Neural progenitor cell (in vitro differentiated cells): ENCODE results near the gene GTF2IRD1.

Experiments used
- CTCF ChIP-seq: fragments of 200-600 bp; sonication (generic); IDR thresholded peaks from 2 replicates; pipeline ENCODE4 v1.5.1; 2017; ENCODE audit warnings: antibody characterized with exemption, mild to moderate bottlenecking
- EZH2 ChIP-seq: fragments of 200-600 bp; sonication (generic); IDR thresholded peaks from 2 replicates; pipeline ENCODE4 v1.6.1; 2017; ENCODE audit warnings: antibody characterized with exemption, mild to moderate bottlenecking, moderate library complexity
- EZH2phosphoT487 ChIP-seq: fragments of 200-600 bp; sonication (generic); IDR thresholded peaks from 2 replicates; pipeline ENCODE4 v1.6.1; 2017; ENCODE audit warnings: antibody characterized with exemption

GRCh38 chr7:74473116-74473515, 19.4 kb downstream of the GTF2IRD1 start:
- TF ChIP-seq CTCF (no peak), EZH2phosphoT487 (no peak), EZH2 (no peak)
